ENCODE data around the gene ECE1. TPM values are rescaled to one million over a fixed set of nuclear protein-coding genes. Genes with fewer than 3 reads are reported as not detected.
A peak's percentile ranks its signal among the peaks of the same experiment; 100 is the strongest.

Gene ECE1
- total RNA-seq, 1 donor from 2014 or later, result 15.2 TPM

- Histone ChIP-seq H3K27me3 (no peaks in the 10 kb centered on the region), H3F3A (ENCODE audit: low read depth) (peaks cover 21% of the 10 kb centered on the region), H3K79me2 (ENCODE audit: low read depth) (no peaks in the 10 kb centered on the region), H2AFZ (replicated peaks) (no peak overlapping the region), H3K9me3 (ENCODE audit: low read depth) (no peaks in the 10 kb centered on the region), H3K4me2 (peak overlapping the region; percentile 46), H3K4me3 (no peak overlapping the region), H3K36me3 (no peaks in the 10 kb centered on the region), H3K27ac (no peak overlapping the region), H3K4me1 (peaks cover 19% of the 10 kb centered on the region), H3K9ac (no peak overlapping the region), H4K20me1 (ENCODE audit: low read depth) (peaks cover 15% of the 10 kb centered on the region)
- TF ChIP-seq EZH2 (IDR thresholded peaks at IDR 0.05), result no peak
- no peak for TF ChIP-seq EZH2phosphoT487 (IDR thresholded peaks at IDR 0.05)
- TF ChIP-seq CTCF (IDR thresholded peaks at IDR 0.05), result no peak
- H3K4me1 Mint-ChIP-seq, result peaks cover 37% of the 10 kb centered on the region
- H3K27me3 Mint-ChIP-seq (ENCODE audit: insufficient read depth, low read depth), result peaks cover 2% of the 10 kb centered on the region
- H3K27ac Mint-ChIP-seq, result peak overlapping the region; percentile 81
- DNase-seq (ENCODE audit: low spot score), result peak; percentile 70
- H3K9me3 Mint-ChIP-seq, result no peaks in the 10 kb centered on the region
- peaks cover 19% of the 10 kb centered on the region for H3K36me3 Mint-ChIP-seq
- peak overlapping the region; percentile 46 for H3K4me3 Mint-ChIP-seq
Observed at GRCh38 chr1:21238141-21238800, 52.0 kb downstream of the ECE1 start.

GRCh38 chr1:21237446-21238088 is 52.7 kb downstream of the ECE1 start:
- DNase-seq (ENCODE audit: low spot score), result no peak
- Histone ChIP-seq H3F3A (ENCODE audit: low read depth) (peaks cover 21% of the 10 kb centered on the region), H3K27me3 (no peaks in the 10 kb centered on the region), H3K79me2 (ENCODE audit: low read depth) (no peaks in the 10 kb centered on the region), H4K20me1 (ENCODE audit: low read depth) (peaks cover 15% of the 10 kb centered on the region), H3K4me2 (peak overlapping the region; percentile 46), H3K27ac (no peak overlapping the region), H3K9ac (no peak overlapping the region), H3K36me3 (no peaks in the 10 kb centered on the region), H3K4me1 (peaks cover 19% of the 10 kb centered on the region), H2AFZ (replicated peaks) (no peak overlapping the region), H3K9me3 (ENCODE audit: low read depth) (no peaks in the 10 kb centered on the region), H3K4me3 (no peak overlapping the region)
- peak overlapping the region; percentile 46 for H3K4me3 Mint-ChIP-seq
- H3K9me3 Mint-ChIP-seq, result no peaks in the 10 kb centered on the region
- TF ChIP-seq EZH2phosphoT487 (IDR thresholded peaks at IDR 0.05) (no peak), EZH2 (IDR thresholded peaks at IDR 0.05) (no peak), CTCF (IDR thresholded peaks at IDR 0.05) (no peak)
- peak overlapping the region; percentile 79 for H3K27ac Mint-ChIP-seq
- H3K4me1 Mint-ChIP-seq, result peaks cover 37% of the 10 kb centered on the region
- H3K36me3 Mint-ChIP-seq, result peaks cover 17% of the 10 kb centered on the region
- H3K27me3 Mint-ChIP-seq (ENCODE audit: insufficient read depth, low read depth), result peaks cover 2% of the 10 kb centered on the region

- no peak overlapping the region for H3K4me2 ChIP-seq
- peaks cover 13% of the 10 kb centered on the region for H3K36me3 Mint-ChIP-seq
- H3K36me3 ChIP-seq, result no peaks in the 10 kb centered on the region
Observed at GRCh38 chr1:21236178-21236577, 54.1 kb downstream of the ECE1 start.

More at GRCh38 chr1:21236178-21236577, 54.1 kb downstream of the ECE1 start:
- Mint-ChIP-seq H3K27me3 (ENCODE audit: insufficient read depth, low read depth) (peaks cover 2% of the 10 kb centered on the region), H3K27ac (no peak overlapping the region), H3K4me3 (no peak overlapping the region), H3K4me1 (peaks cover 31% of the 10 kb centered on the region), H3K9me3 (no peaks in the 10 kb centered on the region)
- H3K4me1 ChIP-seq, result peaks cover 16% of the 10 kb centered on the region
- DNase-seq (ENCODE audit: low spot score), result no peak
- no peak overlapping the region for H3K4me3 ChIP-seq
- no peak overlapping the region for H2AFZ ChIP-seq (replicated peaks)
- no peak overlapping the region for H3K9ac ChIP-seq
- H4K20me1 ChIP-seq (ENCODE audit: low read depth), result peaks cover 15% of the 10 kb centered on the region
- H3K79me2 ChIP-seq (ENCODE audit: low read depth), result no peaks in the 10 kb centered on the region
- no peaks in the 10 kb centered on the region for H3K9me3 ChIP-seq (ENCODE audit: low read depth)
- peaks cover 21% of the 10 kb centered on the region for H3F3A ChIP-seq (ENCODE audit: low read depth)
- no peak overlapping the region for H3K27ac ChIP-seq
- TF ChIP-seq EZH2 (IDR thresholded peaks at IDR 0.05), result no peak
- TF ChIP-seq EZH2phosphoT487 (IDR thresholded peaks at IDR 0.05), result no peak
- TF ChIP-seq CTCF (IDR thresholded peaks at IDR 0.05), result no peak
- H3K27me3 ChIP-seq, result no peaks in the 10 kb centered on the region
